DMS79 (cell line): Measurements from ENCODE around the gene ARHGEF7.
"Not testable (repeated sequence)": the region's sequence is repeated elsewhere in the genome, so short reads cannot be mapped to it uniquely, and the experiment has no call there.

Source experiments
- DNase-seq: peaks from one replicate; lab custom pipeline; 2025; lab: John Stamatoyannopoulos, UW

ARHGEF7 gene

GRCh38 chr13:111198732-111199378, 83.7 kb downstream of the ARHGEF7 start:
- not testable (repeated sequence) for DNase-seq

- no peak for DNase-seq
Measured at GRCh38 chr13:111201304-111201940, 86.3 kb downstream of the ARHGEF7 start.

- no peak for DNase-seq
Measured at GRCh38 chr13:111202156-111202621, 87.1 kb downstream of the ARHGEF7 start.

- DNase-seq: no peak
Measured at GRCh38 chr13:111202745-111203144, 87.6 kb downstream of the ARHGEF7 start.

GRCh38 chr13:111203736-111204389, 88.8 kb downstream of the ARHGEF7 start:
- no peak for DNase-seq

GRCh38 chr13:111204438-111205177, 89.5 kb downstream of the ARHGEF7 start:
- no peak for DNase-seq

GRCh38 chr13:111206148-111206547, 91.0 kb downstream of the ARHGEF7 start:
- no peak for DNase-seq

- DNase-seq: no peak
Measured at GRCh38 chr13:111209613-111210012, 94.5 kb downstream of the ARHGEF7 start.

- no peak for DNase-seq
Measured at GRCh38 chr13:111210091-111210490, 95.0 kb downstream of the ARHGEF7 start.

GRCh38 chr13:111210544-111211469, 95.7 kb downstream of the ARHGEF7 start:
- DNase-seq: no peak

GRCh38 chr13:111211789-111212516, 96.8 kb downstream of the ARHGEF7 start:
- no peak for DNase-seq

- DNase-seq: no peak
Measured at GRCh38 chr13:111212517-111212873, 97.4 kb downstream of the ARHGEF7 start.

GRCh38 chr13:111213964-111214726, 99.0 kb downstream of the ARHGEF7 start:
- peak; percentile 98 for DNase-seq

- DNase-seq: peak; percentile 77
Measured at GRCh38 chr13:111215081-111216047, 100.3 kb downstream of the ARHGEF7 start.

GRCh38 chr13:111216166-111216960, 101.3 kb downstream of the ARHGEF7 start:
- DNase-seq: peak; percentile 14

- DNase-seq: no peak
Measured at GRCh38 chr13:111217641-111218040, 102.5 kb downstream of the ARHGEF7 start.

GRCh38 chr13:111219280-111219679, 104.2 kb downstream of the ARHGEF7 start:
- no peak for DNase-seq

GRCh38 chr13:111219950-111220349, 104.8 kb downstream of the ARHGEF7 start:
- no peak for DNase-seq
